Endodermal cell (in vitro differentiated cells): ENCODE results near the gene ASH1L. TPM values are rescaled to one million over a fixed set of nuclear protein-coding genes. Genes with fewer than 3 reads are reported as not detected.
A peak's percentile ranks its signal among the peaks of the same experiment; 100 is the strongest.

ENCODE experiments used
- DNase-seq: peaks from one replicate; pipeline ENCODE4 v3.0.0-alpha.2; 2017
- H3K27ac ChIP-seq: 2 replicates; pipeline ENCODE4 v1.5.1; 2013; ENCODE audit warnings: mild to moderate bottlenecking, low read depth, low read length, moderate library complexity
- H3K27me3 ChIP-seq: 2 replicates; pipeline ENCODE4 v1.6.1; 2013; ENCODE audit warnings: mild to moderate bottlenecking, low read length, moderate library complexity; ENCODE audit not compliant: insufficient read depth, control insufficient read depth, poor library complexity, severe bottlenecking
- H3K36me3 ChIP-seq: 2 replicates; pipeline ENCODE4 v1.7.0; 2013; ENCODE audit warnings: mild to moderate bottlenecking, low read length, moderate library complexity; ENCODE audit not compliant: control insufficient read depth, insufficient read depth
- H3K4me1 ChIP-seq: one replicate; pipeline ENCODE4 v1.7.0; 2013; ENCODE audit warnings: low read length; ENCODE audit not compliant: control insufficient read depth, insufficient read depth
- H3K4me3 ChIP-seq: 2 replicates; pipeline ENCODE4 v1.5.1; 2013; ENCODE audit warnings: mild to moderate bottlenecking, low read length, moderate library complexity
- H3K9ac ChIP-seq: 2 replicates; pipeline ENCODE4 v1.6.1; 2013; ENCODE audit warnings: mild to moderate bottlenecking, low read length, moderate library complexity; ENCODE audit not compliant: poor library complexity, severe bottlenecking; ENCODE audit errors: extremely low read depth
- H3K9me3 ChIP-seq: 2 replicates; pipeline ENCODE4 v1.6.1; 2013; ENCODE audit warnings: mild to moderate bottlenecking, low read length, moderate library complexity; ENCODE audit not compliant: control insufficient read depth
- H3K27ac Mint-ChIP-seq: 2 replicates; pipeline ENCODE4 v1.8.0; 2020; ENCODE audit warnings: mixed read lengths
- H3K27me3 Mint-ChIP-seq: 2 replicates; pipeline ENCODE4 v1.8.0; 2021; ENCODE audit warnings: mild to moderate bottlenecking, mixed read lengths; ENCODE audit not compliant: insufficient read depth
- H3K36me3 Mint-ChIP-seq: 2 replicates; pipeline ENCODE4 v1.8.0; 2020; ENCODE audit warnings: low read depth, mixed read lengths
- H3K4me1 Mint-ChIP-seq: 2 replicates; pipeline ENCODE4 v1.8.0; 2020; ENCODE audit warnings: mixed read lengths
- H3K4me3 Mint-ChIP-seq: 2 replicates; pipeline ENCODE4 v1.8.0; 2020; ENCODE audit warnings: mild to moderate bottlenecking, moderate library complexity, mixed read lengths
- H3K9me3 Mint-ChIP-seq: 2 replicates; pipeline ENCODE4 v1.8.0; 2020; ENCODE audit warnings: mild to moderate bottlenecking, mixed read lengths
- CTCF ChIP-seq: fragments of 200-600 bp; sonication (generic); conservative IDR thresholded peaks from 2 replicates; pipeline ENCODE4 v1.5.0; 2021; ENCODE audit warnings: antibody characterized with exemption, mild to moderate bottlenecking
- WGBS, 2 experiments: methylation state at CpG; one replicate each; pipeline versions ENCODE4 v1.1.5 to v1.1.7; 2013; ENCODE audit warnings: missing lambda C conversion rate in 2 of 2, mixed read lengths in 1 of 2; ENCODE audit not compliant: insufficient coverage in 1 of 2, insufficient read length in 1 of 2; 5-methylcytosine and 5-hydroxymethylcytosine counted together
- total RNA-seq, 2 donors: library from RNA; stranded (reverse); fragmentation: NEBNext Ultra II Directional in 1 of 2; extraction: Animal tissue kit (Norgen Biotek cat#: 25700) in 1 of 2; gene quantifications; 2 replicates in 1 of 2; 3 replicates in 1 of 2; pipeline ENCODE4 v1.2.1, GENCODE V29; 2021

ASH1L gene
- total RNA-seq, 2 donors from 2014 or later = 34.5 to 37.0 TPM

GRCh38 chr1:155324037-155324716, 238.4 kb downstream of the ASH1L start:
- TF ChIP-seq CTCF = no peak
- peak; percentile 97 for DNase-seq
- Histone ChIP-seq H3K27me3 (no peaks in the 10 kb centered on the region), H3K9me3 (no peaks in the 10 kb centered on the region), H3K36me3 (peaks cover 44% of the 10 kb centered on the region), H3K4me1 (peaks cover 17% of the 10 kb centered on the region), H3K9ac (peak overlapping the region; percentile 70), H3K27ac (peak overlapping the region; percentile 86), H3K4me3 (peak overlapping the region; percentile 97)
- H3K4me1 Mint-ChIP-seq = peaks cover 31% of the 10 kb centered on the region
- no peaks in the 10 kb centered on the region for H3K9me3 Mint-ChIP-seq
- peak overlapping the region; percentile 84 for H3K27ac Mint-ChIP-seq
- peaks cover 26% of the 10 kb centered on the region for H3K36me3 Mint-ChIP-seq
- H3K4me3 Mint-ChIP-seq = peak overlapping the region; percentile 90
- peaks cover 14% of the 10 kb centered on the region for H3K27me3 Mint-ChIP-seq
- 0% methylated on average over 17 to 44 of the region's 44 CpGs for WGBS, 2 experiments

- Histone ChIP-seq H3K9me3 (no peaks in the 10 kb centered on the region), H3K27ac (peak overlapping the region; percentile 86), H3K36me3 (peaks cover 45% of the 10 kb centered on the region), H3K4me3 (peak overlapping the region; percentile 97), H3K9ac (peak overlapping the region; percentile 70), H3K4me1 (peaks cover 17% of the 10 kb centered on the region), H3K27me3 (no peaks in the 10 kb centered on the region)
- WGBS, 2 experiments = 0% methylated on average over 29 of the region's 29 CpGs; no CpG with 5 or more reads in 1 of the 2 experiments
- Mint-ChIP-seq H3K4me3 (peak overlapping the region; percentile 90), H3K36me3 (peaks cover 30% of the 10 kb centered on the region), H3K27me3 (peaks cover 14% of the 10 kb centered on the region), H3K4me1 (peaks cover 31% of the 10 kb centered on the region), H3K27ac (peak overlapping the region; percentile 84), H3K9me3 (no peaks in the 10 kb centered on the region)
- no peak for TF ChIP-seq CTCF
- peak; percentile 96 for DNase-seq
Observed at GRCh38 chr1:155323729-155324036, 238.9 kb downstream of the ASH1L start.

- H3K9me3 Mint-ChIP-seq = no peaks in the 10 kb centered on the region
- TF ChIP-seq CTCF = peak; percentile 99
- Histone ChIP-seq H3K9me3 (no peaks in the 10 kb centered on the region), H3K36me3 (peaks cover 45% of the 10 kb centered on the region), H3K27ac (peak overlapping the region; percentile 86), H3K4me3 (peak overlapping the region; percentile 97), H3K4me1 (peaks cover 17% of the 10 kb centered on the region), H3K27me3 (no peaks in the 10 kb centered on the region), H3K9ac (no peak overlapping the region)
- peaks cover 14% of the 10 kb centered on the region for H3K27me3 Mint-ChIP-seq
- WGBS, 2 experiments = 0% methylated on average over 58 of the region's 58 CpGs; no CpG with 5 or more reads in 1 of the 2 experiments
- peak; percentile 98 for DNase-seq
- H3K27ac Mint-ChIP-seq = peak overlapping the region; percentile 84
- peaks cover 31% of the 10 kb centered on the region for H3K4me1 Mint-ChIP-seq
- peaks cover 31% of the 10 kb centered on the region for H3K36me3 Mint-ChIP-seq
- H3K4me3 Mint-ChIP-seq = peak overlapping the region; percentile 90
Observed at GRCh38 chr1:155322953-155323728, 239.5 kb downstream of the ASH1L start.
